Sigmoid colon (tissue), 7 donors: ENCODE measurements around the gene ARHGAP40. TPM values are rescaled to one million over a fixed set of nuclear protein-coding genes. Genes with fewer than 3 reads are reported as not detected.

Source experiments
- DNase-seq: peaks from one replicate; pipeline ENCODE4 v3.0.0-alpha.2; 2019
- H3K27ac ChIP-seq, 4 donors: fragments of 200-600 bp; sonication (generic); one replicate each; pipeline ENCODE4 v1.5.1; 2016 to 2019; ENCODE audit warnings: mild to moderate bottlenecking in 1 of 4
- H3K27me3 ChIP-seq, 3 donors: fragments of 200-600 bp; sonication (generic); one replicate each; pipeline ENCODE4 v1.5.1; 2019; ENCODE audit warnings: mild to moderate bottlenecking in 1 of 3
- H3K36me3 ChIP-seq, 4 donors: fragments of 200-600 bp; sonication (generic); one replicate each; pipeline ENCODE4 v1.5.1; 2016 to 2019
- H3K4me1 ChIP-seq, 4 donors: fragments of 200-600 bp; sonication (generic); one replicate each; pipeline ENCODE4 v1.5.1; 2017 to 2019
- H3K4me3 ChIP-seq, 4 donors: fragments of 200-600 bp; sonication (generic); one replicate each; pipeline ENCODE4 v1.5.1; 2017 to 2019; ENCODE audit warnings: mild to moderate bottlenecking in 2 of 4, moderate library complexity in 1 of 4
- H3K9me3 ChIP-seq, 4 donors: fragments of 200-600 bp in 3 of 4; sonication (generic) in 3 of 4; one replicate each; pipeline versions ENCODE4 v1.5.1 to v1.6.1; 2013 to 2019
- CTCF ChIP-seq, 4 experiments: fragments of 450-650 bp in 3 of 4; fragments of 200-600 bp in 1 of 4; IDR thresholded peaks; one replicate each; pipeline ENCODE4 v1.5.1; 2016 to 2019; ENCODE audit warnings: antibody characterized with exemption in 4 of 4, mild to moderate bottlenecking in 3 of 4, moderate library complexity in 2 of 4
- EP300 ChIP-seq, 4 donors: sonication (generic); formaldehyde crosslinking; IDR thresholded peaks; one replicate each; pipeline ENCODE4 v1.6.1; 2017; ENCODE audit warnings: antibody characterized with exemption in 4 of 4
- POLR2A ChIP-seq, 2 donors: fragments of 450-650 bp; IDR thresholded peaks; one replicate each; pipeline ENCODE4 v1.6.1; 2016; ENCODE audit warnings: antibody characterized with exemption in 2 of 2, mild to moderate bottlenecking in 2 of 2, moderate library complexity in 2 of 2
- POLR2AphosphoS5 ChIP-seq, 4 donors: sonication (generic); formaldehyde crosslinking; IDR thresholded peaks; one replicate each; pipeline ENCODE4 v1.6.1; 2017; ENCODE audit warnings: antibody characterized with exemption in 4 of 4
- WGBS, 2 donors: extraction: QIAGEN DNeasy Blood & Tissue Kit; methylation state at CpG; one replicate each; pipeline ENCODE4 v1.1.7; 2013; 5-methylcytosine and 5-hydroxymethylcytosine counted together
- intact Hi-C: fragments of 100-400 bp; cut with DNase I; formaldehyde crosslinking; loops from one replicate; pipeline ENCODE4 v1.15.1; 2023
- polyA plus RNA-seq, 3 donors: library from polyadenylated mRNA; stranded (reverse); fragments of 200-250 nt; gene quantifications; one replicate each; pipeline ENCODE4 v1.2.3, GENCODE V29; 2013
- total RNA-seq, 4 donors: library from RNA; depleted of rRNA; stranded (reverse); fragments of >200 nt; gene quantifications; one replicate each; pipeline ENCODE4 v1.1.0, GENCODE V29; 2016
- donor health status: healthy with polysubstance abuse.
- donor health status: Bipolar disorder and iron deficiency.
- donor health status: healthy.

Gene ARHGAP40
- total and polyA plus RNA-seq, 7 donors, result not detected

GRCh38 chr20:38566036-38566598 lies 35.5 kb upstream of the ARHGAP40 start:
- H3K27me3 ChIP-seq, result no peaks in the 10 kb centered on the region
- H3K4me3 ChIP-seq, result no peak overlapping the region
- H3K36me3 ChIP-seq, result peaks cover 9 to 92% (median 14%) of the 10 kb centered on the region in 4 donors
- no peak overlapping the region for H3K27ac ChIP-seq
- WGBS, 2 donors, result 88% methylated on average over 6 of the region's 6 CpGs
- intact Hi-C loops, result no loop called here
- H3K4me1 ChIP-seq, result no peaks in the 10 kb centered on the region
- H3K9me3 ChIP-seq, result no peaks in the 10 kb centered on the region
- no peak for DNase-seq
- no peak for TF ChIP-seq POLR2AphosphoS5 (IDR thresholded peaks at IDR 0.05)
- TF ChIP-seq POLR2A (IDR thresholded peaks at IDR 0.05), result no peak
- no peak for TF ChIP-seq CTCF (IDR thresholded peaks at IDR 0.05)
- no peak for TF ChIP-seq EP300 (IDR thresholded peaks at IDR 0.05)

- no peak overlapping the region for H3K27ac ChIP-seq
- H3K4me3 ChIP-seq, result no peak overlapping the region
- intact Hi-C loops, result no loop called here
- no peaks in the 10 kb centered on the region for H3K27me3 ChIP-seq
- no peaks in the 10 kb centered on the region for H3K9me3 ChIP-seq
- 67 to 80% methylated on average over 5 of the region's 5 CpGs for WGBS, 2 donors
- TF ChIP-seq POLR2AphosphoS5 (IDR thresholded peaks at IDR 0.05) (no peak), CTCF (IDR thresholded peaks at IDR 0.05) (no peak), POLR2A (IDR thresholded peaks at IDR 0.05) (no peak)
- DNase-seq, result no peak
- H3K36me3 ChIP-seq, result peaks cover 9 to 91% (median 16%) of the 10 kb centered on the region in 4 donors
- no peaks in the 10 kb centered on the region for H3K4me1 ChIP-seq
Measured at GRCh38 chr20:38569747-38570525, 31.7 kb upstream of the ARHGAP40 start.

GRCh38 chr20:38573413-38573812 lies 28.2 kb upstream of the ARHGAP40 start:
- TF ChIP-seq POLR2A (IDR thresholded peaks at IDR 0.05) (no peak), EP300 (IDR thresholded peaks at IDR 0.05) (no peak), CTCF (IDR thresholded peaks at IDR 0.05) (no peak), POLR2AphosphoS5 (IDR thresholded peaks at IDR 0.05) (no peak)
- Histone ChIP-seq H3K4me1 (no peaks in the 10 kb centered on the region), H3K36me3 (peaks cover 15 to 84% (median 19%) of the 10 kb centered on the region in 4 donors), H3K27ac (no peak overlapping the region), H3K4me3 (no peak overlapping the region), H3K27me3 (no peaks in the 10 kb centered on the region), H3K9me3 (no peaks in the 10 kb centered on the region)
- no peak for DNase-seq
- intact Hi-C loops, result no loop called here
- 85 to 92% methylated on average over 7 of the region's 7 CpGs for WGBS, 2 donors

- TF ChIP-seq POLR2A (IDR thresholded peaks at IDR 0.05) (no peak), POLR2AphosphoS5 (IDR thresholded peaks at IDR 0.05) (no peak), CTCF (IDR thresholded peaks at IDR 0.05) (no peak), EP300 (IDR thresholded peaks at IDR 0.05) (no peak)
- intact Hi-C loops, result no loop called here
- Histone ChIP-seq H3K27me3 (peaks cover 0 to 9% (median 0%) of the 10 kb centered on the region in 3 donors), H3K36me3 (peaks cover 8 to 31% (median 11%) of the 10 kb centered on the region in 4 donors), H3K9me3 (no peaks in the 10 kb centered on the region), H3K4me1 (no peaks in the 10 kb centered on the region), H3K27ac (no peak overlapping the region), H3K4me3 (no peak overlapping the region)
- WGBS, 2 donors, result 70 to 74% methylated on average over 7 of the region's 7 CpGs
- no peak for DNase-seq
Measured at GRCh38 chr20:38579219-38579910, 22.2 kb upstream of the ARHGAP40 start.
